K562 (cell line): ENCODE data around the gene PLCB3.

ENCODE experiments used
- CBX8 ChIP-seq: fragments of 200-600 bp; sonication (generic); IDR thresholded peaks from 2 replicates; pipeline ENCODE4 v1.6.1; 2012; ENCODE audit warnings: borderline replicate concordance, mixed run types, low read depth, mild to moderate bottlenecking, moderate library complexity, mixed read lengths, low read length, control low read depth, inconsistent platforms; ENCODE audit not compliant: poor library complexity, severe bottlenecking; ENCODE audit errors: extremely low read depth
- CEBPB ChIP-seq: fragments of 450-650 bp; IDR thresholded peaks from 2 replicates; pipeline ENCODE4 v1.6.1; 2016; ENCODE audit warnings: missing genetic modification characterization, missing compliant biosample characterization
- CTCF ChIP-seq, 3 experiments: IDR thresholded peaks in 2 of 3; conservative IDR thresholded peaks in 1 of 3; 2 replicates each; pipeline ENCODE4 v1.5.1; 2011 to 2012; ENCODE audit warnings: low read length in 3 of 3, mild to moderate bottlenecking in 3 of 3, control low read depth in 2 of 3, improper control_type of control experiment in 1 of 3, inconsistent platforms in 1 of 3, low read depth in 1 of 3, mixed read lengths in 1 of 3, moderate library complexity in 1 of 3; ENCODE audit not compliant: insufficient read depth in 2 of 3
- MXI1 ChIP-seq: IDR thresholded peaks from 2 replicates; pipeline ENCODE4 v1.6.1; 2011; ENCODE audit warnings: low read depth, mild to moderate bottlenecking, improper control_type of control experiment, low read length
- PCBP1 ChIP-seq: fragments of 200-400 bp; formaldehyde crosslinking; IDR thresholded peaks from 2 replicates; pipeline ENCODE4 v1.6.1; 2018; ENCODE audit warnings: mild to moderate bottlenecking, low read depth, low read length; ENCODE audit not compliant: poor library complexity, severe bottlenecking
- SP1 ChIP-seq: sonication (generic); formaldehyde crosslinking; IDR thresholded peaks from 2 replicates; pipeline ENCODE4 v1.8.1; 2022; ENCODE audit warnings: mild to moderate bottlenecking, missing genetic modification reagents
- TAF9B ChIP-seq: fragments of 450-650 bp; IDR thresholded peaks from 2 replicates; pipeline ENCODE4 v1.6.1; 2018; ENCODE audit warnings: mild to moderate bottlenecking; ENCODE audit not compliant: partially characterized antibody
- TAL1 ChIP-seq: fragments of 450-650 bp; IDR thresholded peaks from 2 replicates; pipeline ENCODE4 v1.6.1; 2016; ENCODE audit warnings: mild to moderate bottlenecking

GRCh38 chr11:64204464-64204989 lies 46.8 kb upstream of the PLCB3 start:
- peak; percentile 86 to 97 (median 95) for TF ChIP-seq CTCF (IDR thresholded peaks at IDR 0.05 in 2 of 3, conservative IDR thresholded peaks at IDR 0.05 in 1 of 3; ENCODE audit: insufficient read depth in 2 of 3, low read depth in 1 of 3, low read length in 3 of 3)
- no peak for TF ChIP-seq CEBPB
- TF ChIP-seq CBX8: no peak
- TF ChIP-seq MXI1: 0 out of 2 replicates have a peak, but pooled peaks have one; percentile 31
- no peak for TF ChIP-seq PCBP1
- no peak for TF ChIP-seq TAL1
- no peak for TF ChIP-seq TAF9B
- TF ChIP-seq SP1 (CRISPR knock-in tag): peak; percentile 62
